Mesenchymal stem cell (in vitro differentiated cells and primary cell): ENCODE results near the gene LRRFIP1.

Experiments used
- DNase-seq: peaks from one replicate; pipeline ENCODE4 v3.0.0-alpha.2; 2013
- H2AFZ ChIP-seq: one replicate; pipeline ENCODE4 v1.6.1; 2013; ENCODE audit warnings: low read depth, mild to moderate bottlenecking, control low read depth, inconsistent platforms, low read length, moderate library complexity
- H2AK5ac ChIP-seq: 2 replicates; pipeline ENCODE4 v1.6.1; 2013; ENCODE audit warnings: low read length, moderate library complexity, mild to moderate bottlenecking, inconsistent platforms; ENCODE audit not compliant: severe bottlenecking
- H2BK120ac ChIP-seq: one replicate; pipeline ENCODE4 v1.6.1; 2013; ENCODE audit warnings: low read depth, mild to moderate bottlenecking, inconsistent platforms, low read length, moderate library complexity
- H2BK12ac ChIP-seq, 2 experiments: one replicate each; pipeline ENCODE4 v1.6.1; 2013; ENCODE audit warnings: inconsistent platforms in 2 of 2, low read length in 2 of 2, mild to moderate bottlenecking in 2 of 2, moderate library complexity in 2 of 2, control low read depth in 1 of 2
- H2BK15ac ChIP-seq: one replicate; pipeline ENCODE4 v1.6.1; 2013; ENCODE audit warnings: mild to moderate bottlenecking, low read depth, inconsistent platforms; ENCODE audit not compliant: poor library complexity, severe bottlenecking
- H2BK5ac ChIP-seq: 2 replicates; pipeline ENCODE4 v1.6.1; 2013; ENCODE audit warnings: low read depth, mild to moderate bottlenecking, low read length, control low read depth, inconsistent platforms; ENCODE audit not compliant: poor library complexity, severe bottlenecking
- H3K14ac ChIP-seq, 2 experiments: one replicate each; pipeline ENCODE4 v1.6.1; 2013; ENCODE audit warnings: inconsistent platforms in 2 of 2, low read length in 2 of 2, control low read depth in 1 of 2, mild to moderate bottlenecking in 1 of 2, moderate library complexity in 1 of 2
- H3K18ac ChIP-seq, 2 experiments: one replicate each; pipeline ENCODE4 v1.6.1; 2013; ENCODE audit warnings: inconsistent platforms in 2 of 2, low read length in 2 of 2, control low read depth in 1 of 2, low read depth in 1 of 2, mild to moderate bottlenecking in 1 of 2
- H3K23ac ChIP-seq, 2 experiments: one replicate each; pipeline ENCODE4 v1.6.1; 2013; ENCODE audit warnings: inconsistent platforms in 2 of 2, low read length in 2 of 2, mild to moderate bottlenecking in 2 of 2, moderate library complexity in 2 of 2, control low read depth in 1 of 2
- H3K27ac ChIP-seq: 2 replicates; pipeline ENCODE4 v1.5.1; 2013; ENCODE audit warnings: mild to moderate bottlenecking, moderate library complexity, low read length, control low read depth, inconsistent platforms; ENCODE audit not compliant: poor library complexity, severe bottlenecking
- H3K27me3 ChIP-seq, 2 experiments: 2 replicates each; pipeline versions ENCODE4 v1.6.1 to v1.7.0; 2013; ENCODE audit warnings: low read length in 2 of 2, mild to moderate bottlenecking in 2 of 2, moderate library complexity in 2 of 2, control low read depth in 1 of 2, inconsistent platforms in 1 of 2; ENCODE audit not compliant: control insufficient read depth in 1 of 2, insufficient read depth in 1 of 2
- H3K36me3 ChIP-seq, 2 experiments: 2 replicates each; pipeline versions ENCODE4 v1.6.1 to v1.7.0; 2013; ENCODE audit warnings: low read length in 2 of 2, control low read depth in 1 of 2, inconsistent platforms in 1 of 2, low read depth in 1 of 2, mild to moderate bottlenecking in 1 of 2; ENCODE audit not compliant: insufficient read depth in 2 of 2, control insufficient read depth in 1 of 2
- H3K4ac ChIP-seq, 2 experiments: one replicate each; pipeline ENCODE4 v1.6.1; 2013; ENCODE audit warnings: inconsistent platforms in 2 of 2, low read length in 2 of 2, mild to moderate bottlenecking in 2 of 2, moderate library complexity in 2 of 2, control low read depth in 1 of 2, low read depth in 1 of 2
- H3K4me1 ChIP-seq: 2 replicates; pipeline ENCODE4 v1.6.1; 2013; ENCODE audit warnings: low read depth, low read length, control low read depth; ENCODE audit not compliant: control insufficient read depth, insufficient read depth
- H3K4me2 ChIP-seq: 2 replicates; pipeline ENCODE4 v1.6.1; 2013; ENCODE audit warnings: low read length, mild to moderate bottlenecking, inconsistent platforms; ENCODE audit not compliant: poor library complexity, severe bottlenecking
- H3K4me3 ChIP-seq, 2 experiments: 2 replicates each; pipeline versions ENCODE4 v1.5.1 to v1.7.0; 2013; ENCODE audit warnings: low read length in 2 of 2, mild to moderate bottlenecking in 2 of 2, control low read depth in 1 of 2, low read depth in 1 of 2; ENCODE audit not compliant: insufficient read depth in 1 of 2
- H3K79me1 ChIP-seq: replicated peaks from 2 replicates; pipeline ENCODE4 v1.6.1; 2013; ENCODE audit warnings: mild to moderate bottlenecking, control low read depth, low read length, inconsistent platforms; ENCODE audit not compliant: poor library complexity, severe bottlenecking
- H3K9ac ChIP-seq: 2 replicates; pipeline ENCODE4 v1.7.0; 2013; ENCODE audit warnings: mild to moderate bottlenecking, low read length, moderate library complexity
- H3K9me3 ChIP-seq: 2 replicates; pipeline ENCODE4 v1.7.0; 2013; ENCODE audit warnings: mild to moderate bottlenecking, low read length; ENCODE audit not compliant: control insufficient read depth
- H4K8ac ChIP-seq: one replicate; pipeline ENCODE4 v1.6.1; 2013; ENCODE audit warnings: inconsistent platforms, mild to moderate bottlenecking, low read length, moderate library complexity
- H4K91ac ChIP-seq: one replicate; pipeline ENCODE4 v1.6.1; 2013; ENCODE audit warnings: mild to moderate bottlenecking, low read length, inconsistent platforms
- WGBS: methylation state at CpG from one replicate; pipeline ENCODE4 v1.1.7; 2013; ENCODE audit warnings: mixed read lengths; 5-methylcytosine and 5-hydroxymethylcytosine counted together

LRRFIP1 gene

DNA sequence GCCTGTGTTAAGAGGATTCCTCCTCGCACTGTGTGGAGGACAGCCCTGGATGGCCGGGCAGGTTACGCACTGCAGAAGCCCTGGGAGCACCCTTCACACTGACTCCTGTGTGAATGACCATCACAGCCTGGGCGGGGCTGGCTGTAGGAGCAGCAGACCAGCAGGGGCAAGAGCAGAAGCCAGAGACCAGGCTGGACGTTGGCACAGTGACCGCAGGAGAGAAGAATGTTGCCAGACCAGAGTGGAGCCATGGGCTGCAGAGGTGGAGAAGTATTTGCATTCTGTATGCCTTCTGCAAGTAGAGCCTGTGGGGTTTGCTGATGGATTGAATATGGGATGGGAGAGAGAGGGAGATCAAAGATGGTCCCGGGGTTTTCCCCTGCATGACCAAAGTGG, 23.1 kb downstream of the LRRFIP1 start:
- Histone ChIP-seq H3K4me1 (peaks cover 9% of the 10 kb centered on the region), H3K27ac (no peak overlapping the region), H3K14ac (no peak overlapping the region), H2AFZ (no peak overlapping the region), H3K79me1 (peaks cover 41% of the 10 kb centered on the region), H2BK12ac (no peak overlapping the region), H3K9ac (no peak overlapping the region), H2BK5ac (no peak overlapping the region), H3K9me3 (no peaks in the 10 kb centered on the region), H3K4me3 (no peak overlapping the region), H3K36me3 (peaks cover 33 to 38% of the 10 kb centered on the region in 2 experiments), H3K23ac (no peak overlapping the region), H3K4me2 (no peak overlapping the region), H3K27me3 (no peaks in the 10 kb centered on the region), H2BK15ac (no peak overlapping the region), H4K91ac (no peak overlapping the region), H4K8ac (no peak overlapping the region), H2AK5ac (no peak overlapping the region), H2BK120ac (no peak overlapping the region), H3K18ac (no peak overlapping the region), H3K4ac (no peak overlapping the region)
- WGBS = 97% methylated on average over 7 of the region's 7 CpGs
- no peak for DNase-seq

DNA sequence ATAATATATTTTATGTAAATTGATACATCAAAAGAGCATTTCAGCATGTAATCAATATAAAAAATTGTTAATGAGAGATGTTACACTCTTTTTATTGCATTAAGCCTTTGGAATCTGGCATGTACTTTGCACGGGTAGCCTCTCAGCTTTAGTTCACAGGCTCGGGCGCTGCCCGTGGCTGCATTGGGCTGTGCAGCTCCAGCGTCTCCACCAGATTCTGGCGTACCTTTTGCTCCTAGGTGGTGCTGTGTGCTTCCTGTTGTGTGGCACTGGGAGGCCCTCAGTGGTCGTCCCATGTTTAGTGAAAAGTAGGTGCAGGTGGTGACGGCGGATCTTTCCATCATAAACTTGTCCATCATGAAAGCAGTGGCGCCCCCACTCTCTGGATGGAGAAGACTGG, 24.4 kb downstream of the LRRFIP1 start:
- Histone ChIP-seq H3K4me1 (peaks cover 9% of the 10 kb centered on the region), H3K23ac (no peak overlapping the region), H3K27me3 (no peaks in the 10 kb centered on the region), H3K36me3 (peaks cover 26 to 31% of the 10 kb centered on the region in 2 experiments), H3K9me3 (peaks cover under 1% of the 10 kb centered on the region), H3K14ac (no peak overlapping the region), H2BK15ac (no peak overlapping the region), H2BK120ac (no peak overlapping the region), H4K91ac (no peak overlapping the region), H4K8ac (no peak overlapping the region), H3K18ac (no peak overlapping the region), H3K27ac (no peak overlapping the region), H3K79me1 (peaks cover 39% of the 10 kb centered on the region), H3K4me3 (no peak overlapping the region), H2AFZ (no peak overlapping the region), H2BK5ac (no peak overlapping the region), H2BK12ac (no peak overlapping the region), H3K4ac (no peak overlapping the region), H3K9ac (no peak overlapping the region), H2AK5ac (no peak overlapping the region), H3K4me2 (no peak overlapping the region)
- WGBS = 89% methylated on average over 7 of the region's 10 CpGs
- no peak for DNase-seq

DNA sequence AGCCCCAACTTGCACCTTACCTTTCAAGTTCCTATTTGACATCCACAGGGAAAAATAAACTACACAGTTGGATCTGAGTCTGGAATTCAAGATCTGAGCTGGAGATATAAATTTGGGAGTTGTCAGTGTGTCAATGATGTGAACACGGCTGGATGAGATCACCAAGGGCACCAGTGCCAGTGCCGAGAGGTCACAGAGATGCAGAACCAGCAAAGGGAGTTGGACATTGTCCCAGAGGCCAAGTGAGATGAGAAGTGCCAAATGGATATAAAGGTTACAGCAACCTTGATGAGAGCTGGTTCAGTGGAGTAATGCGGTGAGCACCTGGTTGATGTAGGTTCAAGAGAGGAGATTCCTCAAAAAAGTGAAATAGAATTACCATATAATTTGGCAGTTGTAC, 24.8 kb downstream of the LRRFIP1 start:
- Histone ChIP-seq H2AFZ (no peak overlapping the region), H3K79me1 (peaks cover 41% of the 10 kb centered on the region), H3K36me3 (peaks cover 22 to 29% of the 10 kb centered on the region in 2 experiments), H3K4me1 (peaks cover 9% of the 10 kb centered on the region), H3K27ac (no peak overlapping the region), H2BK15ac (no peak overlapping the region), H4K91ac (no peak overlapping the region), H3K4me2 (no peak overlapping the region), H3K4ac (no peak overlapping the region), H3K9ac (no peak overlapping the region), H2BK12ac (no peak overlapping the region), H3K18ac (no peak overlapping the region), H2BK5ac (no peak overlapping the region), H2AK5ac (no peak overlapping the region), H3K27me3 (no peaks in the 10 kb centered on the region), H3K9me3 (peaks cover 5% of the 10 kb centered on the region), H2BK120ac (no peak overlapping the region), H3K14ac (no peak overlapping the region), H4K8ac (no peak overlapping the region), H3K4me3 (no peak overlapping the region), H3K23ac (no peak overlapping the region)
- 98% methylated on average over 3 of the region's 3 CpGs for WGBS
- no peak for DNase-seq

DNA sequence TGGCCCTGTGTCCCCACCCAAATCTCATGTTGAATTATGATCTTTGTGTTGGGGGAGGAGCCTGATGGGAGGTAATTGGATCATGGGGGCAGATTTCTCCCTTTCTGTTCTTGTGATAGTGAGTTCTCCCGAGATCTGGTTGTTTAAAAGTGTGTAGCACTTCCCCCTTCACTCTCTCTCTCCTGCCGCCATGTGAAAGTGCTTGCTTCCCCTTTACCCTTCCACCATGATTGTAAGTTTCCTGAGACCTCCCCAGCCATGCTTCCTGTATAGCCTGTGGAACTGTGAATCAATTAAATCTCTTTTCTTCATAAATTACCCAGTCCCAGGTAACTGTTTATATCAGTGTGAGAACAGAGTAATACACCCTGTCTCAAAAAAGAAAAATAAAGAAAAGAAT, 25.5 kb downstream of the LRRFIP1 start:
- Histone ChIP-seq H2BK5ac (no peak overlapping the region), H3K79me1 (peaks cover 39% of the 10 kb centered on the region), H3K18ac (no peak overlapping the region), H2AFZ (no peak overlapping the region), H2BK12ac (no peak overlapping the region), H3K23ac (peak overlapping the region in 1 of 2 experiments; percentile 46), H3K36me3 (peaks cover 20 to 24% of the 10 kb centered on the region in 2 experiments), H2AK5ac (no peak overlapping the region), H4K91ac (no peak overlapping the region), H2BK15ac (no peak overlapping the region), H3K4me2 (no peak overlapping the region), H4K8ac (no peak overlapping the region), H3K14ac (no peak overlapping the region), H3K9ac (no peak overlapping the region), H3K27me3 (no peaks in the 10 kb centered on the region), H3K27ac (no peak overlapping the region), H3K4me3 (no peak overlapping the region), H3K4me1 (peaks cover 8% of the 10 kb centered on the region), H3K9me3 (peaks cover 7% of the 10 kb centered on the region), H3K4ac (no peak overlapping the region), H2BK120ac (no peak overlapping the region)
- 100% methylated on average over 2 of the region's 2 CpGs for WGBS
- DNase-seq = no peak
